ENCODE measurements around the gene SLC6A8.
"Not testable (repeated sequence)": the region's sequence is repeated elsewhere in the genome, so short reads cannot be mapped to it uniquely, and the experiment has no call there.

- not testable (repeated sequence) for TF ChIP-seq CTCF, ZNF24, ZNF571 (tag by site-specific recombination; IDR thresholded peaks at IDR 0.05)
Measured at GRCh38 chrX:153742796-153743467, 55.2 kb downstream of the SLC6A8 start.
